Stimulated activated CD4-positive, alpha-beta T cell treated with anti-CD3 and anti-CD28 coated beads, Interleukin-2, amount 100 ng/mL, for 24 hours (primary cell): ENCODE measurements around the gene FAM222A.

ENCODE experiments used
- DNase-seq, 2 donors: peaks; one replicate each; pipeline ENCODE4 v3.0.0-alpha.2; 2020

The FAM222A gene

DNA sequence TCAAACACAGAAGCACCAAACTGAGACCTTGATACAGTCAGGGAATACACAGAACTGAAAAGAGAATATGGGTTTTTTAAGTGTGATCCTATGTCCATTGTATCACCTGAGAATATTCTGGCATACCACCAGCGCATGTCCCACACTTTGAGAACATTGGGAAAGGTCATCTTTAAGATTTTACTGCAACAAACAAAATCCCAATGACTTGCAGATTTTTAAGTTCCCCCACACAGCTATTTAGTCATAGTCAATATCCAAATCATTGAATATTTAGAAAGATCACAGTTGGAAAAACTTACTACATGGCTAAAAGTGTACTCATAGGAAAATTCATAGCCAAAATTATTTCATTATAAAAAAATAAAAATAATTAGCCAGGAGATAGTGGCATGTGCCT is 65.1 kb downstream of the FAM222A start:
- DNase-seq: no peak

DNA sequence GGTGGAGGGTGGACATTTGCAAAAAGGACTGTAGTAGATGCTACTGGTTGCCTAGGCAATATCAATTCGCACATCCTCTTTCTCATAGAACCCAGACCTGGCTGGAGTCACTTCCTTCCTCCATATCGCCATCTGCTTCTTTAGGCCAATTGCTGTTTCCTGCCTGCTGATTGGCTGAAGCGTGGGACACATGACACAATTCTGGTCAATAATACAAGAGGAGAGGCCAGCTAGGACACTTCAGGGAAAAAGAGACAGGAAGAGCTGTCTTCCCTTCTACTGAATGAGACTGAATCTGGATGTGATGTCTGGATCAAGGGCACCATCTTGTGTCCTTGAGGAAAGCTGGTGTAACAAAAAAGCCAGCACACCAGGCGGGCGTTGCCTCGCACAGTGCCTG is 65.8 kb downstream of the FAM222A start:
- DNase-seq: no peak

DNA sequence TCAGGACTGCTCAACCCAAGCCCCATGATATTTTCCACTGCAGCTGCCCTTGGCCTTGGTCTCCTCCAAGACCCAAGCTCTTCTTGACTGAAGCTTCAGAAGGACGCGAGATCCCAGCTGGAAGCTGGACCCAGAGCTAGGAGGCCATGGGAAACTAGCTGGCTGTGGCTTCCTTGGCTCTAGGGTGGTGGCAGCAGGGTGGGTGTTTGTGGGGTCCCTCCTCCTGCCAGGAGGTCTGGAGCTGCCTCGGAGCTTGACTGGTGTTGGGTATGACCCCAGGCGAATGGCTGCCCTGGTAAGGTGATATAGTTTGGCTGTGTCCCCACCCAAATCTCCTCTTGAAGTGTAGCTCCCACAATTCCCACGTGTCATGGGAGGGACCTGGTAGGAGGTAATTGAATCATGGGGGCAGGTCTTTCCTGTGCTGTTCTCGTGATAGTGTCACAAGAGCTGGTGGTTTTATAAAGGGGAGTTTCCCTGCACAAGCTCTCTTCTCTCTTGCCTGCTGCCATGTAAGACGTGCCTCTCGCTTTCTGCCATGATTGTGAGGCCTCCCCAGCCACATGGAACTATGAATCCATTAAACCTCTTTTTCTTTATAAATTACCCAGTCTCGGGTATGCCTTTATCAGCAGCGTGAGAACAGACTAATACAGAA is 68.2 kb downstream of the FAM222A start:
- no peak for DNase-seq

DNA sequence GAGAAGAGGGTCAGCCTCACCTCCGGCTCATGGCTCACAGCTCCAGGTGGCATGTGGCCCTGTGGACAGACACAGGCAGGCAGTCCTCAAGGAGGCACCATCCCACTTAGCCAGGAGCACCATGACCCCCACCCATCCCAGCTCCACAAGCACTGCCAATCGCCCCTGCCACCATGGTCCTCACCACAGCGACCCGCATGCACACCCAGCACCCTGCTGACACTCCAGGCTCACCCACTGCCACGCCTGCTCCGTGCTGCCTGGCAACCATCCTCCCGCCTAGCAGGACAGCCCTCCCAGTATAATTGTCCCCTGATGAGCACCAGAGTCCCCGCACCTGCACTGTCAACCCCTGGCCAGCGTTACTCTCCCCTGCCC is 68.7 kb downstream of the FAM222A start:
- DNase-seq: no peak

DNA sequence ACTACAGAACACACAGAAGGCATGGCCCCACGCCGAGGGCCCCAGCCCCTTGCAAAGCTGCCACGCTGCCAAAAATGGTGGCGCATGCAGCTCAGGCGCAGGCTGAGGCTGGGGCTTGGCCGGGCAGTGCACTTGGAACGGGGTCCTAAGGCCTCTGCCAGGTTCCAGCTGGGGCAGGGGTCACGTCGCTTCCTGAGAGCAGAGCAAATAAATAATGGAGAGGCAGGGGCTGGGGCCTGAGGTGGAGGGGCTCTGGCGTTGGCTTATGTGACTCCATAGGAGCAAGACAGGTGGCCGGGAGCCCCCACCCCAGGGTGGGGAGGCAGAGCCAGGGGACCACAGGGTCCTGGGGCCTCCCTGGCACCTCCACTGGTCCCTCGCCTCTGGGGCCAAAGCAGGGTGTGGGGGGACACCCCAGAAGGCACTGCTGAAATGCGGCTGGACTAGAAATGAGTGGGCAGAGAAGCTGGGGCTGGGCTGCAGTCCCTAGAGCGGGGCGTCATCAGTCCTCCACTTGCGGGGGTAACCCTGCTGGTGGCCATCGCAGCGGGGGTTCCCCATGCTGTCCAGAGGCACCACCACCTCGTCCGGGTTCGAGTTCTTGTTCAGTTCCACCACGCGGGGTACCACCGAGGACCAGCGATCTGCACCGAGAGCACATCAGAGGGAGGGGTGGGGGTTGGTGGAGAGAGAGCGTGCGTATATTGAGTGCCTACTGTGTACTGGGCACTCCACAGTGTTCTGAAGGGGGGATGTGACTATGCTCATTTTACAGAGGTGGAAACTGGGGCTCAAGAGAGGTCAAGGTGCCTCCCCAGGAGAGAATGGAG is 69.7 kb downstream of the FAM222A start:
- DNase-seq: no peak

DNA sequence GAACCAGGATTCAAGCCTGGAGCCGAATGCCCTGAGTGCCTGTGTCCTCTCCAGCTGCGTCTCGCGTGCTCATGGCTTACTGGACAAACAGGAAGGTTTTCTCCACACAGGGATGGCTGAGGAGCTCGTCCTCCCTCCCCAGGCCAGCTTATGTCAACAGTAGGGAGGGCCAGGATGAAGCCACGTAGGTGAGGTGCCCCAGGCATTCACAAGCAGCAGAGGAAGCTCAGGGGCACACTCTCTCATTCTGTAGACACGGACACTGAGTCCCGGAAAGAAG is 70.3 kb downstream of the FAM222A start:
- no peak for DNase-seq

DNA sequence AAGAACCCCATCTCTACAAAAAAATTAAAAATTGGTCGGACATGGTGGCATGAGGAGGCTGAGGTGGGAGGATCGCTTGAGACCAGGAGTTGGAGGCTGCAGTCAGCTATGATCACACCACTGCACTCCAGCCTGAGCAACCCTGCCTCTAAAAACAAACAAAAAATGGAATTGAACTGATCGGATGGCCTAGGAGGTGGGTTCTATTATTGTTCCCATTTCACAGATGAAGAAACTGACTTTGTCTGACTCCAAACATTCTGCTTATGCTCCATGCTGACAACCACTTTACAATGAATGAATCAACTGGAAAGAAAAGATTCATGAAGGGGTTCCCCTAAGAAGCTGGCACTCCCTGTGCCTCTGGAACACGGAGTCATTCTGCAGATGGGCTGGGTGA is 72.2 kb downstream of the FAM222A start:
- no peak for DNase-seq

DNA sequence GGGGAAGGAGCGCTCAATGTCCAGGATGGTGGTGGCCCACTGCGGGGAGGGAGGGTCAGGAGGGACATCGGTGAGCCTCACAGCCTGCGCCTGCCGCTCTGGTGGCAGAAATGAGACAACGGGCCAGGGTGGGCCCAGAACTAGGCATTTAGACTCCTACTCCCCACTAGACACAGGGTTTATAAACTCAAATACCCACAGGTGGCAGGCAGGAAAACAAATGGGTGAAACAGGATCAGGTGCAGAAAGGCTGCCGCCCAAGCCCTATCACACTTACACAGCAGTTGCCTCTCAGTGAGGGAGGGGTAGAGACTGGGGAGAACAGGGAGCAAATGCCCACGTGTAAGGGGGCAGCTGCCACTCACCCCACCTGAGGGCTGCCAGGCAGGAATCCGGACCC is 73.2 kb downstream of the FAM222A start:
- DNase-seq: no peak

DNA sequence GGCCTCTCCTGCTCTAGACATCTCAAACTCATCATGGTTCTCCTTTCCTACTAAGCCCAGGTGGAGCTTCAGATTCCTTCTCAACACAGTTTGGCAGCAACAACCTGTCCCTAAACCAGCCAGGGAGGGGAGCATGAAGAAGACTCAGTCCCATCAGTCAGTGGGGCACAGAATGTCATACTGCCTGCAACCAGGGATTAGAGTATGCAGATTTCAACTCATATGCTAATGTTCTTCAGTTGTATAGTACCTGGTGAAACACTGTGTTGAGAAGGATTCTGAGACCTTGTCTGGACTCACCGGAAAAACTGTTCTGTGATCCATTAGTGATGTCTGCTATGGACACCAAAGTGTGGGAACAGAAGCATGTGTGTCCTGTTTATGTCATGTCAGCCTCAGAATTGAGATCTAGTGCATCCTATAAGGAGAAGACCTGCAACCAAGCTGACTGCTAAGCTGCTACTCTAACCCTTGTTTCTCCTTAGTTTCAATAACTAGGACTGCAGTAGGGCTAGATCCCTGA is 76.0 kb downstream of the FAM222A start:
- no peak for DNase-seq

DNA sequence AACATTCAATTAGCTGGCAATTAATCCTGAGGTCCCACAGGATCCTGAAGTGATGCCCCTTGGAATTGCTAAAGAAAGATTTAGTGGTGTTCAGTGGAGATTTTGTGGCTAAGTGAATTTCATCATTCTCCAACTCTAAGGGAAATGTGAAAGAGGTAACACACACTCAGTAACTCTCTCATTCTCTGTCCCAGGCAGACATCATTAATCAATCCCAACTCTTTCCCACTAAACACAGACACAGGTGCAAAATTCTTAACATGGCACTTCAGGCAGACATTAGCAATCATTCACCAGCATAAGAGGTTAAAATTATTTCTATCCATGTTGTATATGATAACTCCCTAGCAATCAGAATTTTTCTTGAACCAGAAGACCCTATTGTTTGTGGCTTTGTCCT is 79.4 kb downstream of the FAM222A start:
- no peak for DNase-seq

DNA sequence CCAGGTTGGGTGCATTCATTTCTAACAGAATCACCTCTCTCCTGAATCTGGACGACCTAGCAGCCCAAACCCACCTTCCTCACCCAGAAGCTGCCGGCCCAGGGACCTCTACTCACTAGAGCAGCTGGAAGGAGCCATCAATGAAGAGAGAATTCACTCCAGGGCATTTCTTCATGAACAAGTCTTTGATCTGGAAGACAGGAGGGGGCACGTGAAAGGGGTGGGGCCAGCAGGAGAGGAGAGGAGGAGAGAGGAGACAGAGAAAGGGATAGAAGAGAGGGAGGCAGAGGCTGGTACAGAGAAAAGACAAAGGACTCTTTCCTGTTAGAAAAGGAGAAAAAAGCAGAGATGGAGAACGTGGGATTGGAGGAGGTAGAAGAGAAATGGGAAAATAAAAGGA is 79.8 kb downstream of the FAM222A start:
- DNase-seq: no peak

DNA sequence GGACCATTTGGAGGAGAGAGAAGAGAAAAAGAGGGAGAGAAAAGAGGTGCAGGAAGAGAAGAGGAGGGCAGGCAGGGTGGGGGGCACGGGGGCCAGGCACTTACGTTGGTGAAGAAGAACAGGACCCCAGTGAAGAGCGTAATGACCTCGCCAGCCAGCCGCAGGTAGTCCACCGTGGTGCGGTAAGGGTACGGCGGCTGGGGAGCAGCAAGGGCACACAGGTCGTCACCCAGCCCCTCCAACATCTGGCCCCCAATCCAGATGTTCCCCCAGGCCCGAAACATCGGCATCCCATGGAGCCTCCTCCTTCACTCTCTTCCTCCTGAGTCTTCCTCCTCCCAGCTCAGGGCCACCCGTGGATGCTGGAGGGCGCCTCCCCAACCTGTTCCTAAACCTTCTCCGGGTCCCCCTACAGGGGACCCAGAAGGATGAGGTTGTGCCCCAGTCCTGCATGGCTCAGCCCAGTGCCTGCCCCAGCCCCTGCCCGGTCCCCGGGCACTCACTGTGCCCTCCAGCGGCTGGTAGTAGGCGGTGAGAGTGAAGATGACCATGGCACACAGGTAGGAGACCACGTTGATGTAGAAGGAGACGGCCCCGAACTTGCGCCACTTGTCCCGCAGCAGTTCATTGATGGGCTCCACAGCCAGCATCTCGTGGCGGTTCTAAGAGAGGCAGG is 80.3 kb downstream of the FAM222A start:
- DNase-seq: no peak

DNA sequence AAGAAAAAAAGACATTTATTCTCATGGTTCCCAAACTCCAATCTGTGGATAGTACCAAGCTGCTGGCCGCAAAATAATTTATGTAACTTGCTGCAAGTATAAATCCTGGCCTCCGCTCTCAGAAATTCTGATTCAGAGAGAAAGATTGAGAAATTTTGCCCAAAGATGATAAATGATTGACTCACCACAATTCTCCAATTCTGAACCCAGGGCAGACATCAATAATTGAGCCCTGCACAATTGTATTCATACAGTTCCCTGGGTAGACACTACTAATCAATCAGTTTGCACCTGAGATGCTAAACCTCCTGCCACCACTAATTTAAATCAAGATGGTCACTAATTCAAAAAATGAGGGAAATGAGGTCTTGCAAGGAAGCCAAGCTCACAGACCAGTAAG is 81.4 kb downstream of the FAM222A start:
- no peak for DNase-seq

DNA sequence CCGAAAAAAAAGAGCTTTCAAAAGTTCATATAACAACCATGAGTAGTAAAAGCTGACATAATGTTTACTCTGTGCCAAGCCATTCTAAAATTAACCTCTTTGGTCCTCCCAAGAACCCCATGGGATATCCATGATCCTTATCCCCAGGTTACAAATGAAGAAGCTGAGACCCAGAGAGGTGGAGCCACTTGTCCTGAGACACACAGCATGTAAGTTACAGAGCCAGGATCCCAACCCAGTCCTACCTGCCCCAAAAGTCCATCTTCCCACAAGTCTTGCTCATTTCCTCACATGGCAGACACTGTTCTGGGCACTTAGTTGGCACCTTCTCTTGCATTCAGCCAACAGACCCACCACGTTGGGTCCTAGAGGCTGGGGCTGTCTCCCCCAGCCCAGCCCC is 82.4 kb downstream of the FAM222A start:
- DNase-seq: no peak

DNA sequence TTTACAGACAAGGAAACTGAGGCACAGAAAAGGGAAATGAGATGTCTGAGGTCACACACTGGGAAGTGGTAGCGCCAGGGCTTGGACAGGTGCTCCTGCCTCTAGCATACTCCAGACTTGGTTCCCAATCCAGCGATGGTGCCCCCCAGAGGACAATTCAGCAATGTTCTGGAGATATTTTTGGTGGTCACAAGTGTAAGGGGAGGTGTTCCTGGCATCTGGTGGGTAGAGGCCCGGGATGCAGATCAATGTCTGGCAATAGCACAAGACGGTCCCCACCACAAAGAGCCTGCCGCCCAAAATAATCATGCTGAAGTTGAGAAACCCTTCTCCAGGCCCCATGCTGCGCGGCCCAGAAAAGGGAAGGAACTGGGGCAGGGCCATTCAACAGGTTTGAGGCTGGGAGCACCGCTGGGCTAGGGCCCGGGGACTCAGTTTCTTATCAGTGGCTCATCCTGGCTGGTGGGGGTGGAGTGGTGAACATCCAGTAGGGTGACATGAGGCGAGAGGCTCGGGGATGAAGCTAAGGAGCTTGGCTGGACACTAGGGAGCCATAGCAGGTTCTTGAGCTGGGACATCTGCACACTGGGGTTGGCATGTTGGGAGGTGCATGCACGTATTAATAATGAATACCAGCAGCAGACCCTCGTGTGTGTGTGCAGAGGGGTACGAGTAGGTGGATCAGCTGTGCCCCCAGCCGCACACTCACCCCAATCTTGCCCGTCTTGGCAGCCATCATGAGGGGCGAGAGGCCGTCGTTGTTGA is 84.5 kb downstream of the FAM222A start:
- DNase-seq: no peak

DNA sequence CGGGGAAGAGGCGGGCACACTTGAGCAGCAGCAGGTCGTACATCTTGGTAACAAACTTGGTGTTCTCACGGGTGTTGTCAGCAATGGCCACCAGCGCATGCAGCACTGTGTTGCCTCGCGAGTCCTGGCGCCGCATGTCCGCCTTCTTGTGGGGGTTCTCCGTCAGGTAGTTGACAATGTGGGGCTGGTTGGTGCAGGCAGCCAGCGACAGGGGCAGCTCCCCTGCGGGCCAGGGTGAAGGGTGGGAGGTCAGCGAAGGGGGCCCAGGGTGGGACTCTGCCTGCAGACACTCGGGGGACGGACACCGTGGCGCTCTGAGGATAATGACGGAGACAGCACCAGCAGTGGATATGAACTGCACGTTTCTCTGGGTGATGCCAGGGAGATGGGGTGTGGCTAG is 85.1 kb downstream of the FAM222A start:
- no peak for DNase-seq

DNA sequence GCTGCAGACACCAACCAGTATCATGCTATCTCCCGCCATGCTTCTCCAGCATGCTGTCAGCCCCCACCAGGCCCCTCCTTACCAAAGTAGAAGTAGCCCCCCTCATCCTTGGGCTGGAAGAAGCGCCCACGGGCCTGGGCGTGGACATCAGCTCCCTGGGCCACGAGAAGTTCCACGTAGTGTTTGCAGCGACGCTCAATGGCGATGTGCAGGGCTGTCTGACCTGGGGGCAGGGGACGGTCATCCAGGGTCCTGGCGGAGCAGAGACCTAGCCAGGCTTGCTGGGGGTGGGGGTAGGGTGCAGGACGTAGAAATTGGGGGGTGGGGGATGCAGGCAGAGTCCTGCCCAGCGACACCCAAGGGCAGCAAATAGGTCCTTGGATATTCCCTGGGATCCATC is 86.9 kb downstream of the FAM222A start:
- DNase-seq: no peak

DNA sequence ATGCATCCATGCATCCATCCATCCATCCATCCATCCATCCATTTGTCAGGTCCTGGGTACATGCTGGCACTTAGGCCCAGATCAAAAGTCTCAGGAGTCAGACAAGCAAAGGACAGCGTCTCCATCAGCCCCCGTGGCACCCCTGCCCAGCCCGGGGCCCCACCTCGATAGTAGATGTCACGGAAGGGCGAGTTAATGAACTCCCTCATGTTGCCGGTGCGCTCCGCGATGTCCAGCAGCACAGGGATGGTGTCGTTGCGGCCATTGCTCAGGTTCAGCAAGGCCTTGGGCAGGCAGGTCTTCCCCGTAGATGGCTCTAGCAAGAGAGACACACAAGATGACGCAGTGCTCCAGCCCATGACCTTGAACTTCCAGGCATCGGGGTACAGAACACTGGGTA is 89.2 kb downstream of the FAM222A start:
- no peak for DNase-seq

DNA sequence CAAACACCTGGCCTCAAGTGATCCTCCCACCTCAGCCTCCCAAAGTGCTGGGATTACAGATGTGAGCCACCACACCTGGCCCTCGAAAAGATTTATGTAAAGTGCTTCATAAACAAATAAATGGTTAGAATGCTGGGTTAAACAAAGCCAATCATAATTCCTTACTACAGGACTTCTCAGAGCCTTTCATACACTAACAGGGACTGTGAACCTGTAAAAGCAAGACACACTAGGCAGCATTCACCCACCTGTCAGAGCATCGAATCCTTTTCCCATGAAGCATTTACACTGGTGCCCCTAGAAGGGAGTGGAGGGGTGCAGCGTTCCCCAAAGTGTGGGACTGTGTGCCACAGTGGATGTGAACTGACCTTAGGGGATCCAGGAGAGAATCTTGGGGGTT is 90.1 kb downstream of the FAM222A start:
- DNase-seq: no peak

DNA sequence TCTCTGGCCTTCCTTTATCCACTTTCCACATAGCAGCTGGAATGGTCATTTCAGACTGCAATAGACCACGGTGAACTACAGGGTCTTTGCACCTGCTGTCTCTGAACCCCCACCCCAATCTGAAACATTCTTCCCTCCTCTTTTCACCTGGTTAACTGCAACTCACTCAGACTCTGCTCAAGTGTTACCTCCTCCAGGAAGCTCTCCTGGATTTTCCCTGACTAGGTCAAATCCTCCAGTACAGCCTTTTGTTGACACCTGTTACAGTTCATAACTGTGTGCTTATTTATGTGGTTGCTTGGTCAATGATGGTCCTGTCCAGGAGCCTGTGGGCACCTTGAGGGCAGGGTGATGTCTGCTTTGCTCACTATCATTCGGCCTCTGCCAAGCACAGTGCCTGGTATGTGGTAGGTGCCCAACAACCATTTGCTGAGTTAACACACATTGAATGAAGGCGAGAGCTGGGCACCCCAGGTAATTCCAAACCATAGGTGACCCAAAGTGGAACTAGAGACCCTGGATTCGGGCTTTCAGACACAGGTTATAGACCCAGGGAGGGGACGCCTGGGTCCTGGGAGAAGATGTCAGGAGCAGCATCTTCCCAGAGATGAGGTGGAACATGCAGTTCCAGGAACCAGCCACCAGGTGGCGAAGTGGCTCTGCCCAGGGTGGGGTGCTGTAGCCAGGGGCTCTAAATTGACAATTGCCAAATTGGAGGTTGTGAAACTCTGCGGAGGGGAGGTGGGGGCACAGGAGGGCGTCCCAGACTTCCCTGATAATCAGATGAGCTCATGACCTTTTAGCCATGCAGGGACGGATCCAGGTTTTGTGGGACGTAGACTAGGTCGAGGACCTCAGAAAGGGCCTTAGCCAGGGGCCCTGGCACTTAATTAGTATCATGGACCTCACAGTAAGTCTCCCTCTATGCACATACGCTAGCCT is 91.5 kb downstream of the FAM222A start:
- peak; percentile 72 for DNase-seq

DNA sequence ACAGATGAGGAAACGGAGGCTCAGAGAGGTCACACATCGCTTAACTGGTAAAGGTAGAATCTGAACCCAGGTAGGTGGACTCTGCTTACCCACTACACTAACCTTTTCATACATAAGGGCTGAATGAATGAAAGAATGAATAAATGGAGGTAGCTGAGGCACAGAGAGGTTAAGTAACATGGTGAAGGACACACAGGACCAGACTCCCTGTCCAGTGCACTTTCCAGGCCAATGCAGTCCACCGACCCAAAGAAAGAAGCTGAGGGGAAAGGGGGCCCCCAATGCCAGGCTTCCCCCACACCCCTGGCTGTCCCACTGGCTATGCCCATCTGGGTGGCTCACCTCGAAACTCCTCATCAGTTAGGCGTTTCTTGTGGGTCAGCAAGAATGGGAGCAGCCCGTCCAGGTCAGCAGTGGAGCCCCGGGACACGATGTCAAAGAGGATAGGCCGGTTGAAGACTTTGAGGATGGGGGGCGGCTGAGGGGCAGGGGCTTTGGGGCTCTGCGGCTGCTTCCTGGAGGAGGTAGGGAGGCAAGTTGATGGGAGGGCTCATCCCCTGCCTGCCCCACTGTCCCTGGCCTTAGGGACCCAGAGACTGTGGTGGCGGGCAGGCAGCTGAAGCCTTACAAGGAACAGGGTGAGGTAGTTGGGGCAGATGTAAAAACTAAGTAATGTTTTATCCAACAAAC is 94.5 kb downstream of the FAM222A start:
- no peak for DNase-seq
